Upper lobe of left lung (tissue), 6 donors: ENCODE results near the gene PIANP. TPM values are rescaled to one million over a fixed set of nuclear protein-coding genes. Genes with fewer than 3 reads are reported as not detected.
A peak's percentile ranks its signal among the peaks of the same experiment; 100 is the strongest.
"Not testable (repeated sequence)": the region's sequence is repeated elsewhere in the genome, so short reads cannot be mapped to it uniquely, and the experiment has no call there.

Experiments
- ATAC-seq, 2 donors: fragments of 200-7000 bp; cut with Tn5 transposase; one replicate each; pipeline ENCODE4 v1.9.1; 2022; ENCODE audit warnings: mild to moderate bottlenecking in 2 of 2, moderate library complexity in 2 of 2; ENCODE audit not compliant: low FRiP score in 2 of 2
- DNase-seq, 2 donors: peaks; one replicate each; pipeline ENCODE4 v3.0.0-alpha.2; 2019 to 2020
- H3K27ac ChIP-seq, 4 donors: fragments of 200-600 bp; sonication (generic); one replicate each; pipeline ENCODE4 v1.5.1; 2016 to 2019
- H3K27me3 ChIP-seq, 4 donors: fragments of 200-600 bp; sonication (generic); one replicate each; pipeline ENCODE4 v1.5.1; 2017 to 2019
- H3K36me3 ChIP-seq, 4 donors: fragments of 200-600 bp; sonication (generic); one replicate each; pipeline ENCODE4 v1.5.1; 2016 to 2019
- H3K4me1 ChIP-seq, 4 donors: fragments of 200-600 bp; sonication (generic); one replicate each; pipeline ENCODE4 v1.5.1; 2018 to 2019
- H3K4me3 ChIP-seq, 4 donors: fragments of 200-600 bp; sonication (generic); one replicate each; pipeline ENCODE4 v1.5.1; 2017 to 2019; ENCODE audit warnings: mild to moderate bottlenecking in 2 of 4, moderate library complexity in 1 of 4
- H3K9me3 ChIP-seq, 4 donors: fragments of 200-600 bp; sonication (generic); one replicate each; pipeline ENCODE4 v1.5.1; 2018 to 2019
- CTCF ChIP-seq, 6 experiments: fragments of 450-650 bp in 4 of 6; fragments of 200-600 bp in 2 of 6; sonication (generic) in 2 of 6; IDR thresholded peaks; one replicate each; pipeline ENCODE4 v1.5.1; 2016 to 2019; ENCODE audit warnings: antibody characterized with exemption in 6 of 6
- EP300 ChIP-seq, 4 donors: sonication (generic); formaldehyde crosslinking; IDR thresholded peaks; one replicate each; pipeline ENCODE4 v1.5.1; 2017; ENCODE audit warnings: antibody characterized with exemption in 4 of 4, control low read depth in 2 of 4
- POLR2A ChIP-seq, 4 donors: fragments of 450-650 bp; IDR thresholded peaks; one replicate each; pipeline ENCODE4 v1.5.1; 2016 to 2017; ENCODE audit warnings: antibody characterized with exemption in 4 of 4, mild to moderate bottlenecking in 2 of 4
- POLR2AphosphoS5 ChIP-seq, 2 donors: sonication (generic); formaldehyde crosslinking; IDR thresholded peaks; one replicate each; pipeline ENCODE4 v1.5.1; 2017; ENCODE audit warnings: antibody characterized with exemption in 2 of 2
- WGBS, 2 donors: methylation state at CpG; one replicate each; pipeline ENCODE4 v1.1.5; 2017 to 2018; 5-methylcytosine and 5-hydroxymethylcytosine counted together
- total RNA-seq, 6 donors: library from RNA; depleted of rRNA in 4 of 6; stranded (reverse); fragments of >200 nt in 4 of 6; gene quantifications; one replicate each; pipeline versions ENCODE4 v1.1.0 to v1.2.1, GENCODE V29; 2016 to 2021
- donor health status: DM: no; HTN: no; CAD: no; lungs with moderate emphysema.
- donor health status: DM: no; HTN: yes; CAD: no; lungs with severe emphysema.

The PIANP gene
- total RNA-seq, 6 donors from 2014 or later, result 0.13 to 0.83 (median 0.39) TPM; not detected in 3

- WGBS, 2 donors, result 0 to 1% methylated on average over 33 to 34 of the region's 49 CpGs
- Histone ChIP-seq H3K27me3 (no peaks in the 10 kb centered on the region), H3K27ac (peak within 1 kb of the TSS; percentile 86 to 93 (median 90)), H3K9me3 (no peaks in the 10 kb centered on the region), H3K4me1 (peaks cover 9 to 19% (median 11%) of the 10 kb centered on the region in 4 donors), H3K36me3 (peaks cover 0 to 15% (median 13%) of the 10 kb centered on the region in 4 donors), H3K4me3 (peak within 1 kb of the TSS; percentile 30 to 72 (median 66))
- ATAC-seq (peak; percentile 98 to 99), DNase-seq (peak; percentile 97 to 99)
- TF ChIP-seq EP300 (IDR thresholded peaks at IDR 0.05) (peak in 2 of 4 donors; percentile 10 to 48), POLR2AphosphoS5 (IDR thresholded peaks at IDR 0.05) (peak; percentile 83 to 93), CTCF (IDR thresholded peaks at IDR 0.05) (peak in 3 of 6 experiments; percentile 16 to 26 (median 17)), POLR2A (IDR thresholded peaks at IDR 0.05) (peak in 1 of 4 donors; percentile 75)
Observed at GRCh38 chr12:6723607-6724408, 23.2 kb upstream of the PIANP start, which contains the start of gene COPS7A. TSS of gene COPS7A (plus strand) at chr12:6724046. CDS start at chr12:6724657, 611 bp downstream.

GRCh38 chr12:6722863-6723262 is 22.2 kb upstream of the PIANP start:
- Histone ChIP-seq H3K27ac (no peak overlapping the region), H3K4me1 (peaks cover 9 to 19% (median 11%) of the 10 kb centered on the region in 4 donors), H3K36me3 (peaks cover 0 to 5% (median 3%) of the 10 kb centered on the region in 4 donors), H3K27me3 (no peaks in the 10 kb centered on the region), H3K9me3 (no peaks in the 10 kb centered on the region), H3K4me3 (no peak overlapping the region)
- no peak for TF ChIP-seq EP300 (IDR thresholded peaks at IDR 0.05)
- TF ChIP-seq POLR2AphosphoS5 (IDR thresholded peaks at IDR 0.05), result no peak
- TF ChIP-seq POLR2A (IDR thresholded peaks at IDR 0.05), result no peak
- TF ChIP-seq CTCF (IDR thresholded peaks at IDR 0.05), result no peak
- WGBS, 2 donors, result 79 to 85% methylated on average over 3 of the region's 3 CpGs
- ATAC-seq (no peak), DNase-seq (no peak)

GRCh38 chr12:6716874-6717437 is 16.3 kb upstream of the PIANP start:
- ATAC-seq, result no peak

GRCh38 chr12:6716031-6716873 is 15.6 kb upstream of the PIANP start:
- ATAC-seq, H3K36me3 ChIP-seq, H3K27me3 ChIP-seq, H3K9me3 ChIP-seq, H3K27ac ChIP-seq, H3K4me3 ChIP-seq, H3K4me1 ChIP-seq: not testable (repeated sequence)
- peak in 1 of 2 donors; percentile 68 for DNase-seq
- 89 to 97% methylated on average over 16 to 18 of the region's 41 CpGs for WGBS, 2 donors

More at GRCh38 chr12:6716874-6717437, 16.3 kb upstream of the PIANP start:
- H3K27ac ChIP-seq, result no peak overlapping the region
- H3K4me3 ChIP-seq, result no peak overlapping the region
- H3K36me3 ChIP-seq, result no peaks in the 10 kb centered on the region
- H3K9me3 ChIP-seq, result no peaks in the 10 kb centered on the region
- DNase-seq, result no peak
- TF ChIP-seq CTCF (IDR thresholded peaks at IDR 0.05) (no peak), EP300 (IDR thresholded peaks at IDR 0.05) (no peak), POLR2A (IDR thresholded peaks at IDR 0.05) (no peak), POLR2AphosphoS5 (IDR thresholded peaks at IDR 0.05) (no peak)
- H3K4me1 ChIP-seq, result no peaks in the 10 kb centered on the region
- no peaks in the 10 kb centered on the region for H3K27me3 ChIP-seq
- WGBS, 2 donors, result 89 to 90% methylated on average over 10 of the region's 10 CpGs

GRCh38 chr12:6708960-6709394 is 8.4 kb upstream of the PIANP start:
- 71 to 87% methylated on average over 16 of the region's 16 CpGs for WGBS, 2 donors
- Histone ChIP-seq H3K4me1 (no peaks in the 10 kb centered on the region), H3K27ac (no peak overlapping the region), H3K9me3 (no peaks in the 10 kb centered on the region), H3K27me3 (peaks cover 0 to 1% (median 0%) of the 10 kb centered on the region in 4 donors), H3K36me3 (no peaks in the 10 kb centered on the region), H3K4me3 (no peak overlapping the region)
- ATAC-seq (no peak), DNase-seq (no peak)
- no peak for TF ChIP-seq POLR2A (IDR thresholded peaks at IDR 0.05)
- no peak for TF ChIP-seq EP300 (IDR thresholded peaks at IDR 0.05)
- TF ChIP-seq POLR2AphosphoS5 (IDR thresholded peaks at IDR 0.05), result no peak
- no peak for TF ChIP-seq CTCF (IDR thresholded peaks at IDR 0.05)

- peak in 1 of 2 donors; percentile 69 for DNase-seq
- not testable (repeated sequence) for H3K27ac ChIP-seq, ATAC-seq, H3K9me3 ChIP-seq, H3K4me3 ChIP-seq, H3K27me3 ChIP-seq, H3K4me1 ChIP-seq, H3K36me3 ChIP-seq
- 96% methylated on average over 12 of the region's 21 CpGs; no CpG with 5 or more reads in 1 of the 2 donors for WGBS, 2 donors
Observed at GRCh38 chr12:6708351-6708750, 7.7 kb upstream of the PIANP start.
